ENCODE measurements around the gene EIF2S3.

DNA sequence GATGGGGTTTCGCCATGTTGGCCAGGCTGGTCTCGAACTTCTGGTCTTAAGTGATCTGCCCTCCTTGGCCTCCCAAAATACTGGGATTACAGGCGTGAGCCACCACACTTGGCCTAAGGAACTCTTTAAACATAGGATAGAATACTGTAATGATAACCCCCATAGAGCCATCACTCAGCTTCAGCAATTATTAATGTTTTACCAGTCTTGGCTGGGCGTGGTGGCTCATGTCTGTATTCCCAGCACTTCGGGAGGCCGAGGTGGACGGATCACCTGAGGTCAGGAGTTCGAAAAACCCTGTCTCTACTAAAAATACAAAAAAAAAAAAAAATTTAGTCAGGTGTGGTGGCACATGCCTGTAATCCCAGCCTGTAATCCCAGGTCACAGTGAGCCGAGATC is 15.1 kb downstream of the EIF2S3 start:
- no peak for TF ChIP-seq OSR1 (CRISPR knock-in tag; IDR thresholded peaks at IDR 0.05)
- no peak for TF ChIP-seq ZNF70 (CRISPR knock-in tag; IDR thresholded peaks at IDR 0.05)

All from SK-N-SH treated with all-trans-retinoic acid at 6 μM for 48 hours (cell line).